Activated CD8-positive, alpha-beta T cell treated with anti-CD3 and anti-CD28 coated beads for 36 hours (primary cell): ENCODE measurements around the gene LIME1. TPM values are rescaled to one million over a fixed set of nuclear protein-coding genes. Genes with fewer than 3 reads are reported as not detected.
A peak's percentile ranks its signal among the peaks of the same experiment; 100 is the strongest.
"Not testable (repeated sequence)": the region's sequence is repeated elsewhere in the genome, so short reads cannot be mapped to it uniquely, and the experiment has no call there.

Experiments used
- ATAC-seq: fragments of 200-7000 bp; cut with Tn5 transposase; one replicate; pipeline ENCODE4 v1.10.0; 2021; ENCODE audit warnings: mild to moderate bottlenecking, moderate library complexity
- CTCF ChIA-PET: fragments of 350-600 bp; sonication (Branson Sonifier 250); formaldehyde crosslinking; loops from one replicate; lab custom pipeline; 2021; ENCODE audit warnings: antibody characterized with exemption; lab: Charles Lee
- POLR2A ChIA-PET: fragments of 350-600 bp; sonication (Branson Sonifier 250); formaldehyde crosslinking; loops from one replicate; lab custom pipeline; 2021; ENCODE audit warnings: antibody characterized with exemption; lab: Charles Lee
- DNase-seq: peaks from one replicate; pipeline ENCODE4 v3.0.0-alpha.2; 2020
- H3K27ac Mint-ChIP-seq: one replicate; pipeline ENCODE4 v1.8.0; 2021; ENCODE audit warnings: mild to moderate bottlenecking, mixed read lengths
- H3K27me3 Mint-ChIP-seq: one replicate; pipeline ENCODE4 v1.8.0; 2021; ENCODE audit warnings: mixed read lengths
- H3K36me3 Mint-ChIP-seq: one replicate; pipeline ENCODE4 v1.8.0; 2021; ENCODE audit warnings: low read depth, mixed read lengths
- H3K4me1 Mint-ChIP-seq: one replicate; pipeline ENCODE4 v1.8.0; 2021; ENCODE audit warnings: low read depth, mixed read lengths
- H3K4me3 Mint-ChIP-seq: one replicate; pipeline ENCODE4 v1.8.0; 2021; ENCODE audit warnings: mild to moderate bottlenecking, moderate library complexity, mixed read lengths
- H3K9me3 Mint-ChIP-seq: one replicate; pipeline ENCODE4 v1.8.0; 2021; ENCODE audit warnings: mixed read lengths
- CTCF ChIP-seq: fragments of 200-600 bp; IDR thresholded peaks from one replicate; pipeline ENCODE4 v1.8.0; 2022; ENCODE audit warnings: antibody characterized with exemption, mild to moderate bottlenecking
- intact Hi-C: fragments of 100-400 bp; cut with micrococcal nuclease; formaldehyde crosslinking; loops from one replicate; pipeline ENCODE4 v1.10.0; 2022
- total RNA-seq, 2 experiments: library from RNA; stranded (reverse); gene quantifications; one replicate each; pipeline ENCODE4 v1.2.3, GENCODE V29; 2021

LIME1 gene
- total RNA-seq, 2 experiments from 2014 or later: 15.5 to 16.8 TPM

- no peak for TF ChIP-seq CTCF
- Mint-ChIP-seq H3K4me1 (peaks cover 46% of the 10 kb centered on the region), H3K27me3 (no peaks in the 10 kb centered on the region), H3K9me3 (peaks cover 13% of the 10 kb centered on the region), H3K27ac (peak overlapping the region; percentile 25), H3K4me3 (no peak overlapping the region), H3K36me3 (peaks cover 63% of the 10 kb centered on the region)
- CTCF ChIA-PET: interaction anchor here (1.2 kb wide), 1 partner anchor 263 kb away, joined by 4 read pairs; no protein-coding TSS in a partner anchor
- ATAC-seq (no peak), DNase-seq (no peak)
- intact Hi-C loops: no loop called here
- POLR2A ChIA-PET: no interaction called here
These were observed 25.3 kb upstream of the LIME1 start for GRCh38 chr20:63711085-63711645.

- Mint-ChIP-seq H3K4me1 (peaks cover 46% of the 10 kb centered on the region), H3K4me3 (no peak overlapping the region), H3K27ac (no peak overlapping the region), H3K36me3 (peaks cover 67% of the 10 kb centered on the region), H3K9me3 (peaks cover 15% of the 10 kb centered on the region), H3K27me3 (no peaks in the 10 kb centered on the region)
- POLR2A ChIA-PET: no interaction called here
- DNase-seq (no peak), ATAC-seq (no peak)
- no peak for TF ChIP-seq CTCF
- CTCF ChIA-PET: interaction anchor here (0.6 to 1.2 kb wide), 2 partner anchors 174 to 262 kb away, joined by 3 to 4 read pairs; no protein-coding TSS in a partner anchor
- intact Hi-C loops: no loop called here
These were observed 24.3 kb upstream of the LIME1 start for GRCh38 chr20:63712191-63712590.

DNA sequence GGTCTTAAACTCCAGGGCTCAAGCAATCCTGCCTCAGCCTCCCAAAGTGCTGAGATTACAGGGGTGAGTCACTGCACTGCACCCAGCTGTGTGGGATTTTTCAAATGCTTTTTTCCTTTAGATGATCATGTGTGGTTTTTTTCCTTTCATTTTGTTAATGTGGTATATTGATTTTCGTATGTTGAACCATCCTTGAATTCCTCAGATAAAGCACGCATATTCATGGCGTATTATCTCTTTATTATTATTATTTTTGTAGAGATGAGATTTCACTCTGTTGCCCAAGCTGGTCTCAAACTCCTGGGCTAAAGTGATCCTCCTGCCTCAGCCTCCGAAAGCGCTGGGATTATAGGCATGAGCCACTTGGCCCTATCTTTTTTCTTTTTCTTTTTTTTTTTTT is 21.6 kb upstream of the LIME1 start:
- intact Hi-C loops: no loop called here
- POLR2A ChIA-PET: no interaction called here
- no peak for TF ChIP-seq CTCF
- Mint-ChIP-seq H3K4me1 (peaks cover 41% of the 10 kb centered on the region), H3K9me3 (peaks cover 21% of the 10 kb centered on the region), H3K27ac (no peak overlapping the region), H3K4me3 (no peak overlapping the region), H3K27me3 (no peaks in the 10 kb centered on the region), H3K36me3 (peaks cover 78% of the 10 kb centered on the region)
- ATAC-seq: no peak
- DNase-seq: no peak
- CTCF ChIA-PET: interaction anchor here (1.0 kb wide), 1 partner anchor 21 kb away, joined by 3 read pairs; the partner anchor contains the start of gene LIME1

DNA sequence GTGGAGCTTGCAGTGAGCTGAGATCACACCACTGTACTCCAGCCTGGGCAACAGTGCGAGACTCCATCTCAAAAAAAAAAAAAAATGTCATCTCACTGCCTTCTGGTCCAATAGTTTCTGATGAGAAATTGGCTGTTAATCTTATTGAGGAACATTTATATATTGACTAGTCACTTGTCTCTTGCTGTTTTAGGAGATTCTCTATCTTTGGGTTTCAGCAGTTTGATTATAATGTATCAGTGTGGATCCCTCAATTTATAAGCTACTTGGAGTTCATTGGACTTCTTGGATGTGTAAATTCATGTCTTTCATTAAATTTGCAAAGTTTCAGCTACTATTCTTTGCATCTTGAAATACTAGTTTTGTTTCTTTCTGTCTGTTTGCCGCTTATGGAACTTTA is 17.5 kb upstream of the LIME1 start:
- ATAC-seq (no peak), DNase-seq (no peak)
- TF ChIP-seq CTCF: no peak
- Mint-ChIP-seq H3K4me3 (no peak overlapping the region), H3K27me3 (no peaks in the 10 kb centered on the region), H3K36me3 (peaks cover 64% of the 10 kb centered on the region), H3K27ac (peak overlapping the region; percentile 27), H3K9me3 (peaks cover 17% of the 10 kb centered on the region), H3K4me1 (peaks cover 40% of the 10 kb centered on the region)
- intact Hi-C loops: no loop called here
- ChIA-PET POLR2A (interaction anchor here (1.2 to 1.8 kb wide), 2 partner anchors 10 to 11 kb away, joined by 5 read pairs; partner anchors contain the start of genes ARFRP1 and ZGPAT), CTCF (interaction anchor here (0.8 to 1.5 kb wide), 2 partner anchors 11 to 56 kb away, joined by 3 to 8 read pairs; partner anchors contain the start of genes ARFRP1 and ZGPAT)

DNA sequence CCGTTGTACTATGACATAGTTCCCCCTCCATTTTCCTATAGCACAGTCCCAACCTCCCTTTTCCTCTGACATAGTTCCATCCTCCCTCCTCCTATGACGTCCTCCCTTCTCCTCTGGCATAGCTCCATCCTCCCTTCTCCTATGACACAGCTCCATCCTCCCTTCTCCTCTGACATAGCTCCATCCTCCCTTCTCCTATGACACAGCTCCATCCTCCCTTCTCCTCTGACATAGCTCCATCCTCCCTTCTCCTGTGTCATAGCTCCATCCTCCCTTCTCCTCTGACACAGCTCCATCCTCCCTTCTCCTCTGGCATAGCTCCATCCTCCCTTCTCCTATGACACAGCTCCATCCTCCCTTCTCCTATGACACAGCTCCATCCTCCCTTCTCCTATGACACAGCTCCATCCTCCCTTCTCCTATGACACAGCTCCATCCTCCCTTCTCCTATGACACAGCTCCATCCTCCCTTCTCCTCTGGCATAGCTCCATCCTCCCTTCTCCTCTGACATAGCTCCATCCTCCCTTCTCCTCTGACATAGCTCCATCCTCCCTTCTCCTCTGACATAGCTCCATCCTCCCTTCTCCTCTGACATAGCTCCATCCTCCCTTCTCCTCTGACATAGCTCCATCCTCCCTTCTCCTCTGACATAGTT is 13.4 kb upstream of the LIME1 start:
- CTCF ChIA-PET: not testable (repeated sequence)
- peaks cover 18% of the 10 kb centered on the region for H3K9me3 Mint-ChIP-seq
- POLR2A ChIA-PET: interaction anchor here (0.6 to 1.2 kb wide), 3 partner anchors 15 to 243 kb away, joined by 3 to 5 read pairs (median 4); partner anchors contain the start of gene ZGPAT

GRCh38 chr20:63730189-63730733 is 6.2 kb upstream of the LIME1 start:
- ChIA-PET CTCF (interaction anchor here (1.4 kb wide), 1 partner anchor 9 kb away, joined by 5 read pairs; no protein-coding TSS in a partner anchor), POLR2A (interaction anchor here (1.5 kb wide), 2 partner anchors 9 kb away, joined by 3 to 4 read pairs; no protein-coding TSS in a partner anchor)
- Mint-ChIP-seq H3K4me1 (peaks cover 17% of the 10 kb centered on the region), H3K36me3 (peaks cover 33% of the 10 kb centered on the region)
- ATAC-seq, H3K27me3 Mint-ChIP-seq, intact Hi-C loops, H3K27ac Mint-ChIP-seq, H3K4me3 Mint-ChIP-seq, H3K9me3 Mint-ChIP-seq, DNase-seq: not testable (repeated sequence)

More for the DNA sequence above, 13.4 kb upstream of the LIME1 start:
- DNase-seq, H3K27ac Mint-ChIP-seq, intact Hi-C loops, H3K27me3 Mint-ChIP-seq, ATAC-seq, H3K4me3 Mint-ChIP-seq: not testable (repeated sequence)
- Mint-ChIP-seq H3K4me1 (peaks cover 34% of the 10 kb centered on the region), H3K36me3 (peaks cover 60% of the 10 kb centered on the region)
